NB4 (cell line): ENCODE results near the gene SLC25A18.

Experiments used
- POLR2A ChIP-seq: IDR thresholded peaks from 2 replicates; pipeline ENCODE4 v1.6.1; 2011; ENCODE audit warnings: mild to moderate bottlenecking; ENCODE audit not compliant: insufficient read length; ENCODE audit errors: extremely low read depth
- TF ChIP-seq, protein P1 (sequence below): IDR thresholded peaks from 2 replicates; pipeline ENCODE4 v1.6.1; 2011; ENCODE audit warnings: low read depth, low read length
- TF ChIP-seq, protein P2 (sequence below): IDR thresholded peaks from one replicate; pipeline ENCODE4 v1.5.1; 2012; ENCODE audit warnings: low read depth, low read length

DNA sequence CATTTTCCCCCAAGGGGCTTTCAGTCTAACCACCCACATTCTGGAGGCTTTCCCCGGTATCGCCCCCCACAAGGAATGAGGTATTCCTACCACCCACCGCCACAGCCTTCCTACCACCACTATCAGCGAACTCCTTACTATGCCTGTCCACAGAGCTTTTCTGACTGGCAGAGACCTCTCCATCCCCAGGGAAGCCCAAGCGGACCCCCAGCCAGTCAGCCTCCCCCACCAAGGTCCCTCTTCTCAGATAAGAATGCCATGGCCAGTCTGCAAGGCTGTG lies 14.6 kb upstream of the SLC25A18 start:
- TF ChIP-seq POLR2A: no peak
- TF ChIP-seq, protein P1, sequence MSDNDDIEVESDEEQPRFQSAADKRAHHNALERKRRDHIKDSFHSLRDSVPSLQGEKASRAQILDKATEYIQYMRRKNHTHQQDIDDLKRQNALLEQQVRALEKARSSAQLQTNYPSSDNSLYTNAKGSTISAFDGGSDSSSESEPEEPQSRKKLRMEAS: no peak
- TF ChIP-seq, protein P2, sequence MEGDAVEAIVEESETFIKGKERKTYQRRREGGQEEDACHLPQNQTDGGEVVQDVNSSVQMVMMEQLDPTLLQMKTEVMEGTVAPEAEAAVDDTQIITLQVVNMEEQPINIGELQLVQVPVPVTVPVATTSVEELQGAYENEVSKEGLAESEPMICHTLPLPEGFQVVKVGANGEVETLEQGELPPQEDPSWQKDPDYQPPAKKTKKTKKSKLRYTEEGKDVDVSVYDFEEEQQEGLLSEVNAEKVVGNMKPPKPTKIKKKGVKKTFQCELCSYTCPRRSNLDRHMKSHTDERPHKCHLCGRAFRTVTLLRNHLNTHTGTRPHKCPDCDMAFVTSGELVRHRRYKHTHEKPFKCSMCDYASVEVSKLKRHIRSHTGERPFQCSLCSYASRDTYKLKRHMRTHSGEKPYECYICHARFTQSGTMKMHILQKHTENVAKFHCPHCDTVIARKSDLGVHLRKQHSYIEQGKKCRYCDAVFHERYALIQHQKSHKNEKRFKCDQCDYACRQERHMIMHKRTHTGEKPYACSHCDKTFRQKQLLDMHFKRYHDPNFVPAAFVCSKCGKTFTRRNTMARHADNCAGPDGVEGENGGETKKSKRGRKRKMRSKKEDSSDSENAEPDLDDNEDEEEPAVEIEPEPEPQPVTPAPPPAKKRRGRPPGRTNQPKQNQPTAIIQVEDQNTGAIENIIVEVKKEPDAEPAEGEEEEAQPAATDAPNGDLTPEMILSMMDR: no peak
